GM19238 (cell line): ENCODE results near the gene LIF.

Experiments used
- DNase-seq: peaks from one replicate; pipeline ENCODE4 v3.0.0; 2011; ENCODE audit warnings: low spot score; ENCODE audit not compliant: insufficient read length

Gene LIF

GRCh38 chr22:30191040-30191701 is 55.4 kb downstream of the LIF start:
- no peak for DNase-seq

GRCh38 chr22:30190574-30190973 is 56.0 kb downstream of the LIF start:
- DNase-seq: no peak
